Measurements from ENCODE around the gene ILDR2. TPM values are rescaled to one million over a fixed set of nuclear protein-coding genes. Genes with fewer than 3 reads are reported as not detected.

ILDR2 gene
- total RNA-seq, 1 experiment from 2014 or later: not detected

GRCh38 chr1:167003711-167004110 lies 28.4 kb upstream of the ILDR2 start:
- Histone ChIP-seq H3K9me3 (ENCODE audit: low read depth, low read length, poor library complexity, severe bottlenecking) (no peaks in the 10 kb centered on the region), H3K36me3 (ENCODE audit: insufficient read depth, low read length, poor library complexity, severe bottlenecking) (no peaks in the 10 kb centered on the region), H3K4me1 (ENCODE audit: insufficient read depth, low read length, poor library complexity, severe bottlenecking) (no peaks in the 10 kb centered on the region), H3K4me3 (ENCODE audit: low read depth, low read length, poor library complexity, severe bottlenecking) (no peak overlapping the region), H3K27me3 (replicated peaks; ENCODE audit: insufficient read depth, low read depth, low read length, poor library complexity) (peaks cover 42% of the 10 kb centered on the region), H3K27ac (ENCODE audit: low read depth, low read length, poor library complexity, severe bottlenecking) (no peak overlapping the region)
- intact Hi-C loops (cut with micrococcal nuclease; ENCODE audit: unreplicated experiment): no loop called here
- no TSS peak for BruUV-seq (replicated peaks)
- no peak for TF ChIP-seq CTCF (conservative IDR thresholded peaks at IDR 0.05; ENCODE audit: low read depth, low read length)
- no peak for TF ChIP-seq EZH2 (IDR thresholded peaks at IDR 0.05; ENCODE audit: borderline replicate concordance, low read depth, low read length, poor library complexity, severe bottlenecking)
- ChIA-PET CTCF (no interaction called here), POLR2A (ENCODE audit: low non-redundant PET) (no interaction called here)
- no peak for DNase-seq (ENCODE audit: low spot score)

GRCh38 chr1:167002354-167002753 lies 27.0 kb upstream of the ILDR2 start:
- intact Hi-C loops (cut with micrococcal nuclease; ENCODE audit: unreplicated experiment): no loop called here
- ChIA-PET CTCF (no interaction called here), POLR2A (ENCODE audit: low non-redundant PET) (no interaction called here)
- no peaks in the 10 kb centered on the region for H3K9me3 ChIP-seq (ENCODE audit: low read depth, low read length, poor library complexity, severe bottlenecking)
- H3K27ac ChIP-seq (ENCODE audit: low read depth, low read length, poor library complexity, severe bottlenecking): no peak overlapping the region
- H3K36me3 ChIP-seq (ENCODE audit: insufficient read depth, low read length, poor library complexity, severe bottlenecking): no peaks in the 10 kb centered on the region
- no peaks in the 10 kb centered on the region for H3K4me1 ChIP-seq (ENCODE audit: insufficient read depth, low read length, poor library complexity, severe bottlenecking)
- peaks cover 40% of the 10 kb centered on the region for H3K27me3 ChIP-seq (replicated peaks; ENCODE audit: insufficient read depth, low read depth, low read length, poor library complexity)
- TF ChIP-seq CTCF (conservative IDR thresholded peaks at IDR 0.05; ENCODE audit: low read depth, low read length): no peak
- TF ChIP-seq EZH2 (IDR thresholded peaks at IDR 0.05; ENCODE audit: borderline replicate concordance, low read depth, low read length, poor library complexity, severe bottlenecking): no peak
- no peak overlapping the region for H3K4me3 ChIP-seq (ENCODE audit: low read depth, low read length, poor library complexity, severe bottlenecking)
- no peak for DNase-seq (ENCODE audit: low spot score)
- BruUV-seq (replicated peaks): no TSS peak

- Histone ChIP-seq H3K9me3 (ENCODE audit: low read depth, low read length, poor library complexity, severe bottlenecking) (no peaks in the 10 kb centered on the region), H3K27me3 (replicated peaks; ENCODE audit: insufficient read depth, low read depth, low read length, poor library complexity) (peaks cover 37% of the 10 kb centered on the region), H3K4me1 (ENCODE audit: insufficient read depth, low read length, poor library complexity, severe bottlenecking) (no peaks in the 10 kb centered on the region), H3K27ac (ENCODE audit: low read depth, low read length, poor library complexity, severe bottlenecking) (no peak overlapping the region), H3K36me3 (ENCODE audit: insufficient read depth, low read length, poor library complexity, severe bottlenecking) (no peaks in the 10 kb centered on the region), H3K4me3 (ENCODE audit: low read depth, low read length, poor library complexity, severe bottlenecking) (no peak overlapping the region)
- intact Hi-C loops (cut with micrococcal nuclease; ENCODE audit: unreplicated experiment): no loop called here
- CTCF ChIA-PET: no interaction called here
- no peak for TF ChIP-seq EZH2 (IDR thresholded peaks at IDR 0.05; ENCODE audit: borderline replicate concordance, low read depth, low read length, poor library complexity, severe bottlenecking)
- no peak for TF ChIP-seq CTCF (conservative IDR thresholded peaks at IDR 0.05; ENCODE audit: low read depth, low read length)
- no TSS peak for BruUV-seq (replicated peaks)
- DNase-seq (ENCODE audit: low spot score): no peak
- POLR2A ChIA-PET (ENCODE audit: low non-redundant PET): no interaction called here
Measured at GRCh38 chr1:167000546-167000945, 25.2 kb upstream of the ILDR2 start.

Measured in A673 (cell line).